NCI-H2029 (cell line): ENCODE results near the gene STOML2.

Source experiments
- DNase-seq: peaks from one replicate; lab custom pipeline; 2025; lab: John Stamatoyannopoulos, UW

Gene STOML2

DNA sequence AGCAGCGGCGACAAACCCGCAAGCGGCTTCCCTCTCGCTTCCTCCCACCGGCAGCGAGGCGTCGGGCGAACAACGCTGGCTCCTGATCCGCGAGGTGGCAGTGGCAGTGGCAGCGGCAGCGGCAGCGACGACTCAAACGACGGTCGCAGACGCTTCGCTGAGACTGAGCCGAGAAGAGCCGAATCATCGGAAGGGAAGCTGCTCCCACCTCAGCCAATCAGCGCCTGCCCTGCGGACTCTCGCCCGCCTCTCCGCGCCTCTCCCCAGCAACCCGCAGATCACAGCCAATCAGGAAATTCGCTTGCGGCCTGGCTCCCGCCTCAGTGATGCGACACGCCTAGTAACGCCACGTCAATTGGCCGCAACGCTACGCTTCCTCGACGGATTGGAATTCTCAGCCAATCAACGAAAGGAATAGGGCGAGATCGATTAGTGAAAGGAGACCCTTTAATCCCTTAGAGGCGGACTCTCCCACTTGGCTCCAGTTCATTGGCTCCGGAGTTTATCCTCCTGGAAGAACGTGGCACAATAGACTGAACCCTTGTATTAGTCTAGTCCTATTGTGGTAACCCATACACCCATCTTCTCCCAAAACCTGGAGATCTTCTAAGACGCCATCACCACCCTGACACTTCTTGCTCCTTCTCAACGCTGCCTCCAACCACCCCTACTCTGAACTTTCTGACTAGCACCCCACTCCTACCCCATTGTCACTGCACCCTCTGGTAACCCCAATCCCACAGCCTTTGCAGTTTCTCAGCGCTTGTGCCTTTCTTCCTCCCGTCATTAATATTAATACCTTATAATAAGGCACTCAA, 30.3 kb downstream of the STOML2 start, which contains the start of gene VCP:
TSS of gene VCP (minus strand) at position 165 of the 818 bp plus-strand sequence. CDS start 272 bp downstream, outside the sequence.
- peak; percentile 99 for DNase-seq

DNA sequence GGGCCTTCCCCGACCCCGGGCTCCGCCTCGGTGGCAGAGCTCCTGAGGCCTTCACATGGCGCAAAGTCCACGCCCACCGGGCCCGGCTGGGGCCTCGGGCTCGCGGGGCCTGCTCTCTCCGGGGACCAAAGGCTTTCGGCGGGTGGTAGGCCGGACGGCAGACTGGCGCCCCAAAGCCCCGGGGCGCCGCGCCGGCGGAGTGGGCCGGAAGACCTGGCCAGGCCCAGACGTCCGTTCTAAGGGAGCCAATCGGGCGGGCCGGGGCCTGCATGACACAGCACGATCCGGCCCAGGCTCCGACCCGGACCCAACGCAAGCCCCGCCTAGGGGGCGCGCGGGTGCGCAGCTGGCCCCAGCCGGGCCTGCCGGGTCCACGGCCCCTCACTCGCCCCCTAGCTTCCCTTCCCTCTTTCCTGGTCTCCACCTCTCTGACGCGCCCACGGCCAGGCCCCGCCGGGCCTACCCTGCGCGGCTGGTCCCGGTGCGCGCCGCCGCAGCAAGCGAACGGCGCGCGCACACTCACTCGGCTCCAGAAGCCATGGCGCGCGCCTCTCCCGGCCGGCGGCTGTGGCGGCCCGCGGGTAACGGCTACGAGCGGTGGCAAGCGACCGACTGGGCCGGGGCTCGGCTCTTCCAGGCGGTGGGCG, 31.0 kb downstream of the STOML2 start:
- peak; percentile 58 for DNase-seq

DNA sequence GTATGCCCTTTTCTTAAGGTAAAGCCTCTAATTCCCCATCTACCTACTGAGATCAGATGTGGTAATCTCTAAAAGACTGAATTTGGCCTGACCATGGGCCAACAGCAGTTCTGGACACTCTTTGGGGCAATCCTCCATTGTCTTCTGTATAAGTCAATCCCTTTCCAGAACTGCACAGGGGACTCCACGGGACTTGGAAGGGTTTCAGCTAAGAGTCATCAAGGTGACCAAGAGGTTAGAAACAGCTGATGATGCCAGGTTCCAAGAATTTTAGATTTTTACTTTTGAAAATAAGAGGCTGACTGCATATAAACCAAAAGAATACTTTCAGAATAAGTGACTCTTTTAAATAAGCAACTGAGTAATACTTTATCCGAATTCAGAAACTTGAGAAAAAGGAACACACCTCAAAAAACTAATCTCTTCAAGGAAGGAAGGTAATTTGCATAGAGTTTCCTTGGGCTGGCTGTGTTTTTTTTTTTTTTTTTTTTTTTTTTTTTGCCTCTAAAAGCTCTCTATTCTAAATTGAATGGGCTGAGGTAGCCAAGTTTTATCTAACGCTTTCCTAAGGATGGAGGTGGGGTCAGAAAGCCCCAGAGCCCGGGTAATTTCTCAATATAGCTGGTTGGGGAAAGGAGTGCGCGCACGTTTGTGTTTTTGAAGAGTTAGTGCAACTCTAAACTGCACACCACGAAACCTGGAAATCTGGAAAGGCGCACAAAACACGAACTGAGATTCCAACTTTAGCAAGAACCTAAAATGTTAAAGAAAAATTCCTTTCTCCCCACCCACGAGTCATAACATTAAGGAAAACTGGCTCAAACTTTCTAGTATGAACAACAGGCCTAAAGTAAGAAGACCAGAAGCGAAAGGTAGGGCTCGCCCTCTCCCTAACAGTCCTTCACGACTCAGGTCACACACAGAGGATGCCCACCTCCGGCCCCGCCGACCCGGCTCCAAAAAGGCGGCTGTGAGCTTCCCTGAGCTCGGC, 31.8 kb downstream of the STOML2 start:
- DNase-seq, result no peak

DNA sequence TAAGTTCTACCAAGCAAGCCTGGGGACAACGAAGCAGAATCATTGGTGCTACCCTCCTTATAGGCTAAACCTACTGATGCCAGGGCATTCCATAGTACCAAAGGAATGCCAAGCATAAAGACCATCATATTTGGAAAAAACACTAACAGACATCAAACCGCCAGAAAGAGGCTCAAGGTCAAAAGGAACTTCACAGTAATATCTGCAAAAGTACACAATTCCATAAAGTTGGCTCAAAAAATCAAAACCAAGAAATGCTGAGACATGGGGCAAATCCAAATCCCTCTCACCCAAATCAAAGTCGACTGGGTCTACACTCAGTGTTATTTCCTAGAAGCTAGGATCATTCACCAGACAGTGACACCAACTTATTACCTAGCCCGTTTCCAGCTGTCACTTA, 33.9 kb downstream of the STOML2 start:
- no peak for DNase-seq

DNA sequence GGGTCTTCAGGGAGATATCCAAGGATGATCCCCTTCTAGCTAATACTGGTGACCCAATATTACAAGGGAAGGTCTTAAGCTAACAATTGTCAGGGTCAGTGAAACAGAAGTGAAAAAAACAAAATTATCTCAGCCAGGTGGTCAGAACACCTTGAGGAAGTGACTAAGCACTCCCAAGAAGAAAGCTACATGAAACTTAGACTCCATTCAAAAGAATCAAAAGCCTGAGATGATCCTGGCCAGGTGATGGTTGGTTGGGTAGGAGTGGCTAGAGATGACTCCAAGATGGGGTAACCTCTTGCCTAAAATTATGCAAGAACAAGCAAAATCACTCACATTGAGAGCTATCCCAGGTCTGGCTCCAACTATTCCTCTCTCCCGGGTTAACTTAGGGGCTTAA, 35.9 kb downstream of the STOML2 start:
- DNase-seq, result no peak

DNA sequence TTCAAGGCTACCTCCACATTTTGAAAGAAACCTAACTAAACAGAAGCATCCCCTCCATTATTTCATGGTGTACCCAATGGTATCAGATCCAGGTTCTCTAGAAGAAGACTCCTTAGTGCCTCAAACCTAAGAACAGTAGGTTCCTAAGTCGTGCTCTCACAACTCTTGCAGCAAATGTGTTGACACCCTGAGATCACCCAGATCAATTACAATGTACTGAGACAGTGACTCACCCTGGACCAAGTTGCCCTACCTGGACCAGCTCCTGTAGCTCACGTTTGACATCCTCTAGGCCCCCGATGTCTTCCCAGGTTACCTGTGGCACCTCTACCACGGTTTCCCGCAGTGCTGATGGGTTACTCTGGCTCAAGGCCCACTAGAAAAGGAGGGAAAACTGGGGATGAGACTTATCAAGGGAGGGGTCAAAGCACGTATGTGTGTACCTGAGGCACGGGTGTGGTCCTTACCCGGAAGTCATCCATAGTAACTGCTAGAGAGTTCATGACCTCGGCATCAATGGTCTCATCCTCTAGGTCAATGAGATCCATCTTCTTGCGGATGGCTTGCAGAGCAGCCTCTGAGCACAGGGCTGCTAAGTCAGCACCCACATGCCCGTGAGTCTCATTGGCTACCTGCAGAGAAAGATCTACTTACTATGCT, 42.3 kb downstream of the STOML2 start:
- DNase-seq, result no peak

DNA sequence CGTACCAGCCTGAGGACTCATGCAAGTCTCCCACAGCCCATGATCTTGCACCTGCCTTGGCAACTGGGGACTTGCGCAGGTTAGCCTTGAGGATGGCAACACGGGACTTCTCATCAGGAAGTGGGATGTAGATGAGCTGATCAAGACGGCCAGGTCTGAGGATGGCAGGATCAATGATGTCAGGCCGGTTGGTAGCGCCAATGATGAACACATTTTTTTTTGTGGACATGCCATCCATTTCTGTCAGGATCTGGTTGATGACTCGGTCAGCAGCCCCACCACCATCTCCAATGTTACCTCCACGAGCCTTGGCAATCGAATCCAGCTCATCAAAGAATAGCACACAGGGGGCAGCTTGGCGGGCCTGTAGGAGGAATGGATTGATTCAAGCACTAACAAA, 43.5 kb downstream of the STOML2 start:
- DNase-seq, result no peak

DNA sequence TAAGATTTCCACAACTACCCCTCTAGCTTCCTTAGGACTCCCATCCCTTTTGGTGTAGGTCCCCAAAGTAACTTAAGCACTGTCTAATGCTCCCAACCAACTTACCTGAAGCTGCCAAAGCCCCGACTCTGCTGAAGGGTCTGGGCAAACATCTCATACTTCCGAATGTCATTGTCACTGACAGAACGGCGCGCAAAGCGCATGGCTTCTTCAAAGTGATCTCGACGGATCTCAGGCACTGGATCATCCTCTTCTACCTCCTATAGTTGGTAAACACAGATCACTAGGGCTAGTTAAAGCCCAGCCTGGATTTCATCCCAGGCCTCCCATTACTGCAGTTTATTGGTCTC, 45.7 kb downstream of the STOML2 start:
- DNase-seq, result no peak

DNA sequence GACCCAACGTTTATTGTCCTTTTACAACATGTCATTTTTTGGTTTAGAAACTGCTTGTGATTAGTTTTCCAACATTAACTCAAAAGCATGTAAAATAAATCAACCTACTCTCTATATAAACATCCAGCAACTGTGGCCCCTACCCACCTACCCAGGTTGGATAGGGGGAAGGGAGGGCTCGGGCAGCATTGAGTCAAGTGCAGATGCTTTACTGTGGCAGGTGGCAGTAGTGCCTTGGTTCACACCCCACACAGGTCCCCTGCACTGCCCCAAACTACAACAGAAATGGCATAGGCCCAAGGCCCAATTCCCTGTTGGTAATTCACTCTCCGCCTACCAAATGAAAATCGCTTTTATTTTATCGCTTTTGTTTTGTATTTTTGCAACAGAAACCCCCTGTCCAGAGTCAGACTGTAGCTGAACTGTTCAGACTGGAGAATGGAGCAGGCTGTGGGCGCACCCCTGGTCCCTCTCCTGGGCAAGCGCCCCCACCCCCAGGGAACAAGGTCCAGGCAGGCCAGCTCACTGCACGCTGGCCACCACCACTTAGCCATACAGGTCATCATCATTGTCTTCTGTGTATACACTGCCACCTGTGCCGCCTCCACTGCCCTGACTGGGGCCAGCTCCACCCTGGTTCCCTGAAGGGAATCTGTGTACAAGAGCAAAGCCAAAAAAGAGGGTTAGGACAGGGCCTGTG, 46.2 kb downstream of the STOML2 start:
- no peak for DNase-seq

DNA sequence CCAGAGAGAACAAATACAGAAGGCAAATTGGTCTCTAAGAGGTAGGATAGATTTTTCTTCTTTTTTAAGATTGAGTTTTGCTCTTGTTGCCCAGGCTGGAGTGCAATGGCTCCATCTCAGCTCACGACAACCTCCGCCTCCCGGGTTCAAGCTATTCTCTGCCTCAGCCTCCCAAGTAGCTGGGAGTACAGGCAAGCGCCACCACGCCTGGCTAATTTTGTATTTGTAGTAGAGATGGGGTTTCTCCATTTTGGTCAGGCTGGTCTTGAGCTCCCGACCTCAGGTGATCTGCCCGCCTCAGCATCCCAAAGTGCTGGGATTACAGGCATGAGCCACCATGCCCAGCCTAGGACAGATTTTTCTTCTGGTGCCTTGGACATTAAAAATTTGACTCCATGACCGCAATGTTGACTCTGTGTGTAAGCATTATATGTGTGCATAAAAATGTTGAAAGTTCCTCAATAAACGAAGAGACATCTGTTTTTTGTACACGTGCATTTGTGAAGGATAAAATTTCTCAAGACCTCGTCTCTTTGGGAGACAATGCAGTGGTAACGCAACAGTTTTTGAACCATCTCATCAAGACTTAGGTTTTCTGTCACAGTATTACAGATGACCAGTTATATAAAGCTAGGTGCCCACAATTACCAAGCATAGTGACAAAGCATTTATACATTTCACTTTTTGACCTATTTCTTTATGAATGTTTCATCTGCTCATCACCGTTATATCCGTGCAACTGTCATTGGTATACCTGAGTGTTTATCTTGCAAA, 47.9 kb downstream of the STOML2 start:
- DNase-seq, result no peak

DNA sequence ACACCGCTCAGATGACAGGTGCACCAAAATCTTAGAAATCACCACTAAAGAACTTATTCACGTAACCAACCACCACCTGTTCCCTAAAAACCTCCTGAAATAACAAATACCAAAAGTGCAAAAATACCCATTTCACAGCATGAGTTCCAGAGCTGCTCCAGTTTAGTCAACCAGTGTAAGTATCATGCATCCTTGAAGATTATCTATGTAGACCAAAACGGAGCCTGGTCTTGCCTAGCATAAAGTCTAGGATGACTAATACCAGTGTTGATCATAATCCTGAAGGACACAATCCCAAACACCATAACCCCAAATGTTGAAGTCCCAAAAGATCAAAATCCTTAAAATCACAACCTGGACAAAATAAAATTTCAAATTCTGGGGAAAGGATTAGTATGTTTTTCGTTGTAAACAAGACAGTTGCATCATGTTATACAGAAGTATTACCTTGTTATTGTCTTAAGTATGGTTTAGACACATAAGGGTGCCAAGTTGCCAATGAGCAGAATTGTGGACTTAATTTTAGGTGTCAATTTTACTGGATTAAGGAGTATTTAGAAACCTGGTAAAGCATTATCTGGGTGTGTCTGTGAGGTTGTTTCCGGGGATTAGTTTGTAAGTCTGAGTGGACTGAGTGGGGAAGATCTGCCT, 48.6 kb downstream of the STOML2 start:
- no peak for DNase-seq

DNA sequence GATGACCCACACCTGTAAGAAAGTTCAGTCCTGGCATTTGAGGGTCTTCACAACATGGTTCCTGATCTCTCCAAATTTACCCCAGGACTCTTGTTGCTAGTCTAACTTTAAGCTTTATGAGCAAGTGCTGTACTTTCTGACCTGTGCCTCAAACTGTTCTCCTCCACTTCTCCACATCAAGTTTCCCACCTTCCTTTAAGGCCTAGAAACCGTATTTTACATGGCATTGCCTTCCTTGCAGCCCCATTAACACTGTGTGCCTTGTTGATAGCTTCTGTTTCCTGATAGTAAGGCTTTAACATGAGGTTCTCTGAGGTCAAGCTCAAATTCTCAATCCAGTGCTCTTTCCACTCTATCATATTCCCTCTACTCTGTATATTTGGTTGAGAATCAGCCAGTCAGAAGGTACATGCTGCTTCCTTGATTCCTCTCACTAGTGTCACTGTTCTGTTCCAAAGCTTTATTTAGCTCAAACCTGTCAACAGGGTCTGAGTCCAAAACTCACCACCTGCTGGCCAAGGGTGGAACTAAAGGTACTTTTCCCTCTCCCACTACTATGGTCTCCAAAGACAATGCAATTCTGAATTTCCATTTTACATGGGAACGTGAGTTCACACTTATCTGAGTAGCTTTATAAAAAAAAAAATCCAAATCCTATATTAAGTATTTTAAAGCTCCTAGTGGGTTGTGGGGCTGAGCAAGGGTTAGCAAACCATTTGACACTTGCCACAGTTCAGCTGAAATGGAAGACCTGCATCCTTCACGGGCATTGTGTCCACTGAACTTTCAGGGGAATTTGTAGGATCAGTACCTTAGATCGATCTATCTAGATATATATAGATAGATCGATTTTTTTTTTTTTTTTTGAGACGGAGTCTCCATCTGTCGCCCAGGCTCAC, 51.6 kb downstream of the STOML2 start:
- peak; percentile 38 for DNase-seq
